ENCODE data around the gene BGN.

BGN gene

GRCh38 chrX:153511784-153512500, 17.2 kb downstream of the BGN start:
- no peak overlapping the region for H3K4me3 ChIP-seq (ENCODE audit: low read depth, low read length)
- DNase-seq (ENCODE audit: low read depth) = no peak

GRCh38 chrX:153512501-153512893, 17.7 kb downstream of the BGN start:
- no peak overlapping the region for H3K4me3 ChIP-seq (ENCODE audit: low read depth, low read length)
- TF ChIP-seq CTCF (IDR thresholded peaks at IDR 0.05; ENCODE audit: control insufficient read depth, extremely low read depth, insufficient read depth) = no peak
- DNase-seq (ENCODE audit: low read depth) = no peak

More at GRCh38 chrX:153511784-153512500, 17.2 kb downstream of the BGN start:
- no peak for TF ChIP-seq CTCF (IDR thresholded peaks at IDR 0.05; ENCODE audit: control insufficient read depth, extremely low read depth, insufficient read depth)

GRCh38 chrX:153513265-153513664, 18.5 kb downstream of the BGN start:
- no peak for TF ChIP-seq CTCF (IDR thresholded peaks at IDR 0.05; ENCODE audit: control insufficient read depth, extremely low read depth, insufficient read depth)
- no peak for DNase-seq (ENCODE audit: low read depth)
- no peak overlapping the region for H3K4me3 ChIP-seq (ENCODE audit: low read depth, low read length)

- H3K4me3 ChIP-seq (ENCODE audit: low read depth, low read length) = no peak overlapping the region
- TF ChIP-seq CTCF (IDR thresholded peaks at IDR 0.05; ENCODE audit: control insufficient read depth, extremely low read depth, insufficient read depth) = no peak
- no peak for DNase-seq (ENCODE audit: low read depth)
These were observed 19.5 kb downstream of the BGN start for GRCh38 chrX:153514259-153514658.

GRCh38 chrX:153515435-153515834, 20.7 kb downstream of the BGN start:
- H3K4me3 ChIP-seq (ENCODE audit: low read depth, low read length) = no peak overlapping the region
- no peak for DNase-seq (ENCODE audit: low read depth)
- no peak for TF ChIP-seq CTCF (IDR thresholded peaks at IDR 0.05; ENCODE audit: control insufficient read depth, extremely low read depth, insufficient read depth)

- H3K4me3 ChIP-seq (ENCODE audit: low read depth, low read length) = no peak overlapping the region
- TF ChIP-seq CTCF (IDR thresholded peaks at IDR 0.05; ENCODE audit: control insufficient read depth, extremely low read depth, insufficient read depth) = no peak
- DNase-seq (ENCODE audit: low read depth) = no peak
These were observed 21.3 kb downstream of the BGN start for GRCh38 chrX:153516073-153516472.

GRCh38 chrX:153517423-153517822, 22.6 kb downstream of the BGN start, which contains the start of gene ATP2B3:
Gene ATP2B3 (plus strand): TSS chrX:153517642. CDS start chrX:153536248, 18,606 bp downstream.
- no peak for TF ChIP-seq CTCF (IDR thresholded peaks at IDR 0.05; ENCODE audit: control insufficient read depth, extremely low read depth, insufficient read depth)
- DNase-seq (ENCODE audit: low read depth) = no peak
- no peak within 1 kb of the TSS for H3K4me3 ChIP-seq (ENCODE audit: low read depth, low read length)

Data from LNCaP clone FGC (cell line).